ENCODE results near the gene C5AR2.
"Not testable (repeated sequence)": the region's sequence is repeated elsewhere in the genome, so short reads cannot be mapped to it uniquely, and the experiment has no call there.

DNA sequence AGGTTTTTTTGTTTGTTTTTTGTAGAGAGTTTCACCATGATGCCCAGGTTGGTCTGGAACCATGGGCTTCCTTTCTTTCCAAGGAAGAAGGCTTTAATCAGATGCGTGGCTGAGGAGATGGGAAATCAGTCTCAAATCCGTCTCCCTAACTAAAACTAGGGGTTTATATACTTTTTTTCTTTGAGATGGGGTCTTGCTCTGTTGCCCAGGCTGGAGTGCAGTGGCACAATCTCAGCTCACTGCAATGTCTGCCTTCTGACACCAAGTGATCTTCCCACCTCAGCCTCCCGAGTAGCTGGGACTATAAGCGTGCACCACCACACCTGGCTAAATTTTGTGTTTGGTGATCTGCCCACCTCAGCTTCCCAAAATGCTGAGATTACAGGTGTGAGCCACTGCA lies 52.6 kb downstream of the C5AR2 start:
- not testable (repeated sequence) for TF ChIP-seq ZNF423 (CRISPR knock-in tag; IDR thresholded peaks at IDR 0.05); ETV6 (CRISPR knock-in tag; IDR thresholded peaks at IDR 0.05); FOXK1 (CRISPR knock-in tag; IDR thresholded peaks at IDR 0.05); CREB1 (CRISPR knock-in tag; IDR thresholded peaks at IDR 0.05); GTF2I (CRISPR knock-in tag; conservative IDR thresholded peaks at IDR 0.05); ZBTB21 (CRISPR knock-in tag; IDR thresholded peaks at IDR 0.05; ENCODE audit: borderline replicate concordance); CREM (CRISPR knock-in tag; IDR thresholded peaks at IDR 0.05)
- TF ChIP-seq, protein P1, sequence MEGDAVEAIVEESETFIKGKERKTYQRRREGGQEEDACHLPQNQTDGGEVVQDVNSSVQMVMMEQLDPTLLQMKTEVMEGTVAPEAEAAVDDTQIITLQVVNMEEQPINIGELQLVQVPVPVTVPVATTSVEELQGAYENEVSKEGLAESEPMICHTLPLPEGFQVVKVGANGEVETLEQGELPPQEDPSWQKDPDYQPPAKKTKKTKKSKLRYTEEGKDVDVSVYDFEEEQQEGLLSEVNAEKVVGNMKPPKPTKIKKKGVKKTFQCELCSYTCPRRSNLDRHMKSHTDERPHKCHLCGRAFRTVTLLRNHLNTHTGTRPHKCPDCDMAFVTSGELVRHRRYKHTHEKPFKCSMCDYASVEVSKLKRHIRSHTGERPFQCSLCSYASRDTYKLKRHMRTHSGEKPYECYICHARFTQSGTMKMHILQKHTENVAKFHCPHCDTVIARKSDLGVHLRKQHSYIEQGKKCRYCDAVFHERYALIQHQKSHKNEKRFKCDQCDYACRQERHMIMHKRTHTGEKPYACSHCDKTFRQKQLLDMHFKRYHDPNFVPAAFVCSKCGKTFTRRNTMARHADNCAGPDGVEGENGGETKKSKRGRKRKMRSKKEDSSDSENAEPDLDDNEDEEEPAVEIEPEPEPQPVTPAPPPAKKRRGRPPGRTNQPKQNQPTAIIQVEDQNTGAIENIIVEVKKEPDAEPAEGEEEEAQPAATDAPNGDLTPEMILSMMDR (IDR thresholded peaks at IDR 0.05), result not testable (repeated sequence)

All from WTC11 (cell line).